Peyer's patch (tissue), 4 donors: ENCODE data around the gene RNASE8.

Experiments used
- CTCF ChIP-seq, 6 experiments: fragments of 450-650 bp in 4 of 6; fragments of 200-600 bp in 2 of 6; sonication (generic) in 1 of 6; IDR thresholded peaks; one replicate each; pipeline ENCODE4 v1.5.1; 2017 to 2019; ENCODE audit warnings: antibody characterized with exemption in 6 of 6, mild to moderate bottlenecking in 3 of 6, moderate library complexity in 1 of 6
- POLR2A ChIP-seq, 2 donors: fragments of 450-650 bp; IDR thresholded peaks; one replicate each; pipeline ENCODE4 v1.5.1; 2017; ENCODE audit warnings: antibody characterized with exemption in 2 of 2, mild to moderate bottlenecking in 2 of 2, moderate library complexity in 2 of 2

DNA sequence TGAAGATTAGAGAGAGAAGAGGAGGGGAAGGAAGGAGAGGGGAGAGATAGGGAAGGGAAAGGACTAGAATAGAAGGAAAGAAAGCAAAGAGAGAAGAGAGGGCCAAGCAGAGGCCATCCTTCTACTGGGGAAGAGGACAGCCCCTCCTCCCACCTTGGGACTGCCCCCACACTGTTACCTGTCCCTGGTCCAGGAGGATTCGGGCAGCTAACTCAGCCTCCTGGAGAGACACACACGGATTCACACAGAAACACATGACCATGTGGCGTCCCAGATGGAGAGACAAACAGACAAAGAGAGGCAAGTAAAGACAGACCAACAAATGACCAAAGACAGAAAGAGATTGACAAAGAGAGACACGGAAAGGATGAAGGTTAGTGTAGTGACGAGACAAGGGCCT lies 34.9 kb upstream of the RNASE8 start:
- TF ChIP-seq POLR2A (IDR thresholded peaks at IDR 0.05) (no peak), CTCF (IDR thresholded peaks at IDR 0.05) (no peak)
